ENCODE measurements around the gene C19orf85.

DNA sequence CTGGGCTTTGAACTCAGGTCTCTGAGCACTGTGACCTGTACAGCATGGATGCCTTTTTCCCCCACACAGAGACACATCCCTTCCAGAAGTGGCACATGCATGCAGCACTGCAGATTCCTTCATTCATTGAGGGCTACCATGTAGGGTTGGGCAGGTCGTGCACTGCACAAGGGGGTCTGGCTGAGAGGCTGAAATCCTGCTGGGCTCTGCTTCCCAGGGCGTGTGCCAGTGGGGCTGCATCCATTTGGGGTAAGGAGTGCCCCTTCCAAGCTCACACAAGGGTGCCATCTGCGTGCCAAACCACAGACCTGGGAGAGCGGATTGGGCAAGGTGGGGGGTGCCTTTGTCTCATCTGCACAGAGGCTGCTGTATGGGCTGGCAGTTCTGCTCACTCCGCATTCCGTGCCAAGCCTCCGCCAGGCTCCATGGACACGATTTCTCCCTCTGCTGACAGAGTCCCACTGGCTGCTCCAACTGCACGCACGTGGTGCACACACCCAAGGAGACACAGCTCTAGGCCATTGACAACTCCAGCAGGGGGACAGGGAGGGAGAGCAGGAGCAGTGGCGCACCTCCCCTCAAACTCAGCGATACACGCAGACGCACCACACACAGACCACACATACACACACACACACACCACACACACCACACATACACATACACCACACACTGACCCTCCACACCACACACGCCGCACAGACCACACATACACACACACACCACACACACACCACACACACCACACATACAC is 17.0 kb downstream of the C19orf85 start:
- TF ChIP-seq ZBTB11 (CRISPR knock-in tag; IDR thresholded peaks at IDR 0.05) (no peak), POLR2A (IDR thresholded peaks at IDR 0.05; ENCODE audit: low read depth, low read length) (no peak), TBL1XR1 (IDR thresholded peaks at IDR 0.05; ENCODE audit: low read depth, low read length) (no peak), EP300 (IDR thresholded peaks at IDR 0.05; ENCODE audit: borderline replicate concordance in 1 of 2, control insufficient read depth in 1 of 2, low read depth in 2 of 2, low read length in 2 of 2) (no peak), SUZ12 (IDR thresholded peaks at IDR 0.05; ENCODE audit: unreplicated experiment) (no peak), CUX1 (IDR thresholded peaks at IDR 0.05; ENCODE audit: insufficient replicate concordance, low read depth, low read length) (no peak)
- TF ChIP-seq, protein P1, sequence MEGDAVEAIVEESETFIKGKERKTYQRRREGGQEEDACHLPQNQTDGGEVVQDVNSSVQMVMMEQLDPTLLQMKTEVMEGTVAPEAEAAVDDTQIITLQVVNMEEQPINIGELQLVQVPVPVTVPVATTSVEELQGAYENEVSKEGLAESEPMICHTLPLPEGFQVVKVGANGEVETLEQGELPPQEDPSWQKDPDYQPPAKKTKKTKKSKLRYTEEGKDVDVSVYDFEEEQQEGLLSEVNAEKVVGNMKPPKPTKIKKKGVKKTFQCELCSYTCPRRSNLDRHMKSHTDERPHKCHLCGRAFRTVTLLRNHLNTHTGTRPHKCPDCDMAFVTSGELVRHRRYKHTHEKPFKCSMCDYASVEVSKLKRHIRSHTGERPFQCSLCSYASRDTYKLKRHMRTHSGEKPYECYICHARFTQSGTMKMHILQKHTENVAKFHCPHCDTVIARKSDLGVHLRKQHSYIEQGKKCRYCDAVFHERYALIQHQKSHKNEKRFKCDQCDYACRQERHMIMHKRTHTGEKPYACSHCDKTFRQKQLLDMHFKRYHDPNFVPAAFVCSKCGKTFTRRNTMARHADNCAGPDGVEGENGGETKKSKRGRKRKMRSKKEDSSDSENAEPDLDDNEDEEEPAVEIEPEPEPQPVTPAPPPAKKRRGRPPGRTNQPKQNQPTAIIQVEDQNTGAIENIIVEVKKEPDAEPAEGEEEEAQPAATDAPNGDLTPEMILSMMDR (IDR thresholded peaks at IDR 0.05 in 2 of 3, conservative IDR thresholded peaks at IDR 0.05 in 1 of 3; ENCODE audit: control insufficient read depth in 2 of 3, extremely low read depth in 1 of 3, insufficient read depth in 1 of 3, low read depth in 3 of 3, low read length in 3 of 3) = no peak

Data from GM12878 (cell line).